Tibial nerve (tissue), 3 donors: ENCODE measurements around the gene RRP7A.
"Not testable (repeated sequence)": the region's sequence is repeated elsewhere in the genome, so short reads cannot be mapped to it uniquely, and the experiment has no call there.

Source experiments
- CTCF ChIP-seq, 5 experiments: fragments of 200-600 bp in 3 of 5; fragments of 450-650 bp in 2 of 5; sonication (generic) in 3 of 5; IDR thresholded peaks; one replicate each; pipeline ENCODE4 v1.5.1; 2016 to 2019; ENCODE audit warnings: antibody characterized with exemption in 5 of 5, mild to moderate bottlenecking in 3 of 5, moderate library complexity in 2 of 5
- POLR2A ChIP-seq, 2 donors: fragments of 450-650 bp; IDR thresholded peaks; one replicate each; pipeline ENCODE4 v1.6.1; 2017; ENCODE audit warnings: antibody characterized with exemption in 2 of 2, mild to moderate bottlenecking in 2 of 2, moderate library complexity in 2 of 2

GRCh38 chr22:42536634-42537033 lies 17.0 kb upstream of the RRP7A start:
- not testable (repeated sequence) for TF ChIP-seq POLR2A, CTCF (IDR thresholded peaks at IDR 0.05)
